Esophagus muscularis mucosa (tissue), 3 donors: ENCODE data around the gene HIVEP2.

Experiments
- CTCF ChIP-seq, 3 experiments: fragments of 200-600 bp in 2 of 3; fragments of 450-650 bp in 1 of 3; sonication (generic) in 2 of 3; IDR thresholded peaks; one replicate each; pipeline ENCODE4 v1.5.1; 2017 to 2019; ENCODE audit warnings: antibody characterized with exemption in 3 of 3, mild to moderate bottlenecking in 2 of 3, moderate library complexity in 1 of 3
- EP300 ChIP-seq: sonication (generic); formaldehyde crosslinking; IDR thresholded peaks from one replicate; pipeline ENCODE4 v1.6.1; 2017; ENCODE audit warnings: antibody characterized with exemption

DNA sequence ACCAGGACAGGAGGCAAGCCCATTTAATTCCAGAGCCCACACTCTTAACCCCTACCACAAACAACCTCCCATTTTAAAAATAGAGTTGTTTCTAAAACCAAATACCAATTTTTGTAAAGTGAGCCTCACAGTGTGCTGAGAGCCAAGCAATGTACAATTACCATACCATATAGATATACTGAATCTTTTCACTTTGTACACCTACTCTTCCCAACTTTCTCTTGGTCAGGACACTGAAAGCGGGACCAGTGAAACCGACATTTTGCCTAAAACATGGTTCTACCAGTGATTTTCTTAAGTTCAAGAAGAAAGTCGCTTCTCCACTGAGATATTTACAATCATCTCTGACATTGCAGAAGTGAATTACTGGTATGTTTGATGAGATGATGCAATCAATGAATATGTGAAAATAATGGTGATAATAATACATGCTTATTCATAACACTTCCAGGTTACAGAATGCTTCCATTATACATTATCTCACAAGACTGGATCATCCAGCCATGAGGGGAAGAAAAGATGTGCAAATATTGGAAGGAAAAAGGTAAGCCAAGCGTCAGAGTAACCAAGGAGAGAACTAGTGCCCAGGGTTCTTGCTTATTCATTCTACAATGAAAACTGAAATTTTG, 74.1 kb downstream of the HIVEP2 start:
- TF ChIP-seq CTCF (IDR thresholded peaks at IDR 0.05) (no peak), EP300 (no peak)
